Large intestine (tissue), 3 donors: ENCODE results near the gene OR2S2. TPM values are rescaled to one million over a fixed set of nuclear protein-coding genes. Genes with fewer than 3 reads are reported as not detected.

Experiments used
- DNase-seq, 2 donors: peaks; one replicate each; pipeline versions ENCODE4 v3.0.0 to v3.0.0-alpha.2; 2013
- H3K27ac ChIP-seq: one replicate; pipeline ENCODE4 v1.5.1; 2013; ENCODE audit warnings: low read length
- H3K27me3 ChIP-seq: 2 replicates; pipeline ENCODE4 v1.6.1; 2013; ENCODE audit warnings: low read length; ENCODE audit not compliant: control insufficient read depth, insufficient read depth
- H3K36me3 ChIP-seq: 2 replicates; pipeline ENCODE4 v1.6.1; 2013; ENCODE audit warnings: low read length; ENCODE audit not compliant: control insufficient read depth, insufficient read depth
- H3K4me1 ChIP-seq: one replicate; pipeline ENCODE4 v1.6.1; 2013; ENCODE audit warnings: low read length; ENCODE audit not compliant: control insufficient read depth, insufficient read depth
- H3K4me3 ChIP-seq: one replicate; pipeline ENCODE4 v1.5.1; 2013; ENCODE audit warnings: low read length
- H3K9me3 ChIP-seq: one replicate; pipeline ENCODE4 v1.6.1; 2013; ENCODE audit warnings: mild to moderate bottlenecking, low read depth, low read length, moderate library complexity; ENCODE audit not compliant: control insufficient read depth
- WGBS: methylation state at CpG from one replicate; pipeline ENCODE4 v1.1.5; 2013; ENCODE audit warnings: low lambda C conversion rate; ENCODE audit not compliant: insufficient coverage; 5-methylcytosine and 5-hydroxymethylcytosine counted together
- polyA plus RNA-seq: library from polyadenylated mRNA; unstranded; fragments of 120-200 nt; gene quantifications from one replicate; pipeline ENCODE4 v1.2.1, GENCODE V29; 2013

OR2S2 gene
- polyA plus RNA-seq, 1 donor = not detected

DNA sequence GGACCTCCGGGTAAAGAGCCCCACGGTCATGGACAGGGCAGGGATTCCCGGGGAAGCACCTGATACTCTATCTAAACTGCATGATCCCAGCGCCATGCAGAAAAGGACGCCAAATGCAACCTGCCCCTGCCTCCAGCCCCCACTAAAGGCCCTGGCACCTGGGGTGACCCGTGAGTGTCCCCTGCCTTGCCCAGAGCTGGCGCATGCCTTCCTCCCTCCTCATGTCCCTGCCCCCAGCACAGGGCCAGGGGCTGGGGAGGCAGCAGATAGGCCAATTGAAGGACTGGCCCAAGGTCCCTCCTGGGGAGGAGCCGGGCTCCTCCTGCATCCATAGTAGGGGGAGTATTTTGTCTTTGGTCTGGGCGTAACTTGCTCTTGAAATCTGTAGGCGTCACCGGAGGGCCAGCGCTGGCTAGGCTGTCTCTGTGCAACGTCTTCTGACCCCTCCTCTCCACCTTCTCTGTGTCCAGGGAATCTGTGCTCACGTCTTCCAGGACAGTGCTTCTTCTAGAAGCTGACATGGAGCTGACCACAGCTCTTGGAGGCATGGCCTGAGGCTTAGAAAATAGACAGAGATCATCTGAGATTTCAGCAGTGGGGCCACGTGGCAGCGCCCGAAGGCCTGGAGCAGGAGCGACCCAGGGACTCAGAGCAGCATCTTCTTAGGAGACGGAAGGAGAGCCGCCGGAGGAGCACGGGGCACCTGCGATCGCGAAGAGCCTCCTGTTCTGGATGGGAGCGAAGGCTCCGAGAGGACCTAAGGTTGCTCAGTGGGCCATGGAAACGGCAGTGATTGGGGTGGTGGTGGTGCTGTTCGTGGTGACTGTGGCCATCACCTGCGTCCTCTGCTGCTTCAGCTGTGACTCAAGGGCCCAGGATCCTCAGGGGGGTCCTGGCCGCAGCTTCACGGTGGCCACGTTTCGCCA lies 48.0 kb downstream of the OR2S2 start:
- no peaks in the 10 kb centered on the region for H3K9me3 ChIP-seq
- DNase-seq = no peak
- H3K4me1 ChIP-seq = peaks cover 65% of the 10 kb centered on the region
- H3K36me3 ChIP-seq = no peaks in the 10 kb centered on the region
- WGBS = no CpG with 5 or more reads among the region's 34 CpGs
- peak overlapping the region; percentile 88 for H3K27ac ChIP-seq
- no peaks in the 10 kb centered on the region for H3K27me3 ChIP-seq
- H3K4me3 ChIP-seq = no peak overlapping the region

DNA sequence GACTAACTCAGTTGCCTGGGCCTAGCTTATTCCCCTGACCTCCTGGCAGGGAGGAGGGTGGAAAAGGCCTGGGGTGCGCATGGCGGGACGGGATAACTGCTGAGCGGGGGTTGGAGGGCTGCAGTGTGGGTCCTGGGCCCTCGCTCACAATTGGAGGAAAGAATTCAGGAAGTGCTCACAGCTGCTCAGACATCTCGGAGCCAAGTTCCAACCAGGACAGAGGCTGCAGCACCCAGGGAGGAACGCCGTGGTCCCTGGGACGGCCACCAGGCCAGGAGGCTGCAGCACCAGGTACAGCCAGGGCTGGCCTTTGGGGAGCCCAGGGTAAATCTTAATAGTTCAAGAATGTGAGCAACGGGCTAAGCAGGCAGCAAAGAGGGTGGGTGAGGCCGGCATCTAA lies 48.7 kb downstream of the OR2S2 start, which contains the start of gene SPAAR:
SPAAR (plus strand) TSS at position 217 of the 400 bp plus-strand sequence. CDS start 974 bp downstream, outside the sequence.
- Histone ChIP-seq H3K4me3 (no peak within 1 kb of the TSS), H3K27ac (peak within 1 kb of the TSS; percentile 88)
- no CpG with 5 or more reads among the region's 11 CpGs for WGBS

GRCh38 chr9:35908504-35909125 lies 49.3 kb downstream of the OR2S2 start:
- peak overlapping the region; percentile 88 for H3K27ac ChIP-seq
- H3K9me3 ChIP-seq = no peaks in the 10 kb centered on the region
- no peak overlapping the region for H3K4me3 ChIP-seq
- peak in 1 of 2 donors; percentile 56 for DNase-seq
- H3K36me3 ChIP-seq = no peaks in the 10 kb centered on the region
- H3K27me3 ChIP-seq = no peaks in the 10 kb centered on the region
- peaks cover 64% of the 10 kb centered on the region for H3K4me1 ChIP-seq
- WGBS = no CpG with 5 or more reads among the region's 9 CpGs

More for the DNA sequence above, 48.7 kb downstream of the OR2S2 start, which contains the start of gene SPAAR:
- Histone ChIP-seq H3K27me3 (no peaks in the 10 kb centered on the region), H3K4me1 (peaks cover 65% of the 10 kb centered on the region), H3K36me3 (no peaks in the 10 kb centered on the region), H3K9me3 (no peaks in the 10 kb centered on the region)
- DNase-seq = no peak

- H3K27me3 ChIP-seq = no peaks in the 10 kb centered on the region
- DNase-seq = peak; percentile 73 to 83
- H3K9me3 ChIP-seq = no peaks in the 10 kb centered on the region
- no peaks in the 10 kb centered on the region for H3K36me3 ChIP-seq
- H3K27ac ChIP-seq = peak overlapping the region; percentile 88
- H3K4me1 ChIP-seq = peaks cover 64% of the 10 kb centered on the region
- WGBS = 40% methylated on average over 1 of the region's 13 CpGs
- no peak overlapping the region for H3K4me3 ChIP-seq
Measured at GRCh38 chr9:35907711-35908503, 50.0 kb downstream of the OR2S2 start.

Other genes with a start within 250 kb of the OR2S2 start
- gene TLN1, start 226.0 kb downstream of the OR2S2 start, polyA plus RNA-seq = 117 TPM
- 25.4 TPM for gene CREB3, start 225.5 kb downstream of the OR2S2 start, polyA plus RNA-seq
- 127 TPM for gene GBA2, start 208.9 kb downstream of the OR2S2 start, polyA plus RNA-seq
- 17.2 TPM for gene RGP1, start 208.9 kb downstream of the OR2S2 start, polyA plus RNA-seq
- gene MSMP, start 203.9 kb downstream of the OR2S2 start, polyA plus RNA-seq = 0.61 TPM
- 15.3 TPM for gene NPR2, start 166.6 kb downstream of the OR2S2 start, polyA plus RNA-seq
- 1.4 TPM for gene SPAG8, start 145.9 kb downstream of the OR2S2 start, polyA plus RNA-seq
- 29.7 TPM for gene HINT2, start 143.1 kb downstream of the OR2S2 start, polyA plus RNA-seq
- gene FAM221B, start 129.4 kb downstream of the OR2S2 start, polyA plus RNA-seq = 0.10 TPM
- 33.8 TPM for gene TMEM8B, start 128.9 kb downstream of the OR2S2 start, polyA plus RNA-seq
- gene OR13J1, start 87.8 kb downstream of the OR2S2 start, polyA plus RNA-seq = 0.21 TPM
- 1.6 TPM for gene HRCT1, start 52.0 kb downstream of the OR2S2 start, polyA plus RNA-seq
- gene SPAAR, start 48.7 kb downstream of the OR2S2 start, polyA plus RNA-seq = 0.84 TPM
- gene RECK, start 78.8 kb upstream of the OR2S2 start, polyA plus RNA-seq = 9.1 TPM
- gene GLIPR2, start 178.6 kb upstream of the OR2S2 start, polyA plus RNA-seq = 29.1 TPM
- gene CCIN, start 211.2 kb upstream of the OR2S2 start, polyA plus RNA-seq = 0.07 TPM
- gene CLTA, start 232.8 kb upstream of the OR2S2 start, polyA plus RNA-seq = 252 TPM